NK-92 (cell line): Measurements from ENCODE around the gene WDR93.
"Not testable (repeated sequence)": the region's sequence is repeated elsewhere in the genome, so short reads cannot be mapped to it uniquely, and the experiment has no call there.

Experiments used
- DNase-seq: peaks from one replicate; lab custom pipeline; 2025; ENCODE audit not compliant: unreplicated experiment; lab: John Stamatoyannopoulos, UW

WDR93 gene

GRCh38 chr15:89785774-89786140, 95.1 kb downstream of the WDR93 start:
- no peak for DNase-seq

- DNase-seq = no peak
These were observed 97.3 kb downstream of the WDR93 start for GRCh38 chr15:89787944-89788343.

- DNase-seq = not testable (repeated sequence)
These were observed 98.0 kb downstream of the WDR93 start for GRCh38 chr15:89788585-89788984.

GRCh38 chr15:89790206-89790605, 99.6 kb downstream of the WDR93 start:
- no peak for DNase-seq

- no peak for DNase-seq
These were observed 100.0 kb downstream of the WDR93 start for GRCh38 chr15:89790661-89791060.

GRCh38 chr15:89792106-89792805, 101.6 kb downstream of the WDR93 start:
- no peak for DNase-seq
